Measurements from ENCODE around the gene SELENOI. TPM values are rescaled to one million over a fixed set of nuclear protein-coding genes. Genes with fewer than 3 reads are reported as not detected.
"Not testable (repeated sequence)": the region's sequence is repeated elsewhere in the genome, so short reads cannot be mapped to it uniquely, and the experiment has no call there.

Gene SELENOI
- total RNA-seq, 1 donor from 2014 or later: 17.9 TPM

- DNase-seq (ENCODE audit: low read depth, low spot score): no peak
These were observed 10.8 kb downstream of the SELENOI start for GRCh38 chr2:26356771-26357170.

GRCh38 chr2:26359886-26360473, 14.0 kb downstream of the SELENOI start:
- no peak for DNase-seq (ENCODE audit: low read depth, low spot score)

- DNase-seq (ENCODE audit: low read depth, low spot score): no peak
These were observed 17.4 kb downstream of the SELENOI start for GRCh38 chr2:26363323-26363722.

- no peak for DNase-seq (ENCODE audit: low read depth, low spot score)
These were observed 18.0 kb downstream of the SELENOI start for GRCh38 chr2:26363958-26364357.

- DNase-seq (ENCODE audit: low read depth, low spot score): no peak
These were observed 18.7 kb downstream of the SELENOI start for GRCh38 chr2:26364669-26365068.

- no peak for DNase-seq (ENCODE audit: low read depth, low spot score)
These were observed 21.0 kb downstream of the SELENOI start for GRCh38 chr2:26366957-26367356.

GRCh38 chr2:26369664-26370063, 23.7 kb downstream of the SELENOI start:
- DNase-seq (ENCODE audit: low read depth, low spot score): not testable (repeated sequence)

GRCh38 chr2:26370909-26371308, 25.0 kb downstream of the SELENOI start:
- not testable (repeated sequence) for DNase-seq (ENCODE audit: low read depth, low spot score)

- no peak for DNase-seq (ENCODE audit: low read depth, low spot score)
These were observed 30.9 kb downstream of the SELENOI start for GRCh38 chr2:26376799-26377198.

GRCh38 chr2:26380281-26380680, 34.3 kb downstream of the SELENOI start:
- DNase-seq (ENCODE audit: low read depth, low spot score): no peak

- DNase-seq (ENCODE audit: low read depth, low spot score): no peak
These were observed 36.6 kb downstream of the SELENOI start for GRCh38 chr2:26382564-26382963.

GRCh38 chr2:26384183-26384582, 38.2 kb downstream of the SELENOI start:
- DNase-seq (ENCODE audit: low read depth, low spot score): no peak

GRCh38 chr2:26384597-26384996, 38.7 kb downstream of the SELENOI start:
- no peak for DNase-seq (ENCODE audit: low read depth, low spot score)

GRCh38 chr2:26387189-26387588, 41.2 kb downstream of the SELENOI start:
- no peak for DNase-seq (ENCODE audit: low read depth, low spot score)

- DNase-seq (ENCODE audit: low read depth, low spot score): no peak
These were observed 48.8 kb downstream of the SELENOI start for GRCh38 chr2:26394694-26395093.

GRCh38 chr2:26395394-26395793, 49.5 kb downstream of the SELENOI start:
- no peak for DNase-seq (ENCODE audit: low read depth, low spot score)

- no peak for DNase-seq (ENCODE audit: low read depth, low spot score)
These were observed 50.9 kb downstream of the SELENOI start for GRCh38 chr2:26396734-26397298.

- DNase-seq (ENCODE audit: low read depth, low spot score): no peak
These were observed 53.9 kb downstream of the SELENOI start for GRCh38 chr2:26399771-26400376.

GRCh38 chr2:26400723-26401122, 54.8 kb downstream of the SELENOI start:
- no peak for DNase-seq (ENCODE audit: low read depth, low spot score)

GRCh38 chr2:26401739-26402541, 56.0 kb downstream of the SELENOI start, which contains the start of gene DRC1:
TSS of gene DRC1 (plus strand) at chr2:26401920. CDS start at chr2:26401990, 70 bp downstream.
- DNase-seq (ENCODE audit: low read depth, low spot score): peak; percentile 13

GRCh38 chr2:26407526-26407925, 61.6 kb downstream of the SELENOI start:
- no peak for DNase-seq (ENCODE audit: low read depth, low spot score)

GRCh38 chr2:26409785-26410184, 63.8 kb downstream of the SELENOI start:
- DNase-seq (ENCODE audit: low read depth, low spot score): no peak

Data from pulmonary artery endothelial cell (primary cell).